ENCODE results near the gene SEC22C. TPM values are rescaled to one million over a fixed set of nuclear protein-coding genes. Genes with fewer than 3 reads are reported as not detected.
"Not testable (repeated sequence)": the region's sequence is repeated elsewhere in the genome, so short reads cannot be mapped to it uniquely, and the experiment has no call there.

Gene SEC22C
- total RNA-seq, 2 donors from 2014 or later: 78.0 to 120 TPM

- peak in 2 of 4 experiments; percentile 36 to 43 for TF ChIP-seq CTCF (IDR thresholded peaks at IDR 0.05)
- no peak for TF ChIP-seq POLR2A (IDR thresholded peaks at IDR 0.05)
- peak; percentile 40 for TF ChIP-seq POLR2AphosphoS5 (IDR thresholded peaks at IDR 0.05)
- H3K27me3 ChIP-seq (replicated peaks; ENCODE audit: insufficient read depth): no peaks in the 10 kb centered on the region
- 0% methylated on average over 25 of the region's 31 CpGs for WGBS
- DNase-seq (ENCODE audit: low spot score): peak; percentile 62
- intact Hi-C loops (cut with DNase I): loop anchor here (1.0 to 2.0 kb wide), 2 partner anchors 11 to 52 kb away; partner anchors contain the start of genes SS18L2 and ZBTB47
- peaks cover 4% of the 10 kb centered on the region for H3K4me1 ChIP-seq (replicated peaks)
- H3K4me3 ChIP-seq: peak overlapping the region; percentile 75 to 77
- H3K9me3 ChIP-seq: no peaks in the 10 kb centered on the region
- peak overlapping the region; percentile 92 to 96 for H3K27ac ChIP-seq
- no peaks in the 10 kb centered on the region for H3K36me3 ChIP-seq
Observed at GRCh38 chr3:42600958-42601675, 19.4 kb upstream of the SEC22C start.

- Histone ChIP-seq H3K4me1 (replicated peaks) (peaks cover 4% of the 10 kb centered on the region), H3K9me3 (no peaks in the 10 kb centered on the region), H3K27ac (peak within 1 kb of the TSS; percentile 92 to 96), H3K27me3 (replicated peaks; ENCODE audit: insufficient read depth) (no peaks in the 10 kb centered on the region), H3K4me3 (peak within 1 kb of the TSS; percentile 75 to 77), H3K36me3 (no peaks in the 10 kb centered on the region)
- 1% methylated on average over 32 of the region's 76 CpGs for WGBS
- DNase-seq (ENCODE audit: low spot score): peak; percentile 99
- intact Hi-C loops (cut with DNase I): loop anchor here (1.0 to 2.0 kb wide), 2 partner anchors 10 to 52 kb away; partner anchors contain the start of genes SS18L2 and ZBTB47
- peak; percentile 79 for TF ChIP-seq POLR2A (IDR thresholded peaks at IDR 0.05)
- peak in 3 of 4 experiments; percentile 18 to 47 (median 29) for TF ChIP-seq CTCF (IDR thresholded peaks at IDR 0.05)
- peak; percentile 96 for TF ChIP-seq POLR2AphosphoS5 (IDR thresholded peaks at IDR 0.05)
Observed at GRCh38 chr3:42600111-42600957, 18.6 kb upstream of the SEC22C start, which contains the start of gene NKTR. TSS of gene NKTR (plus strand) at chr3:42600686. CDS start at chr3:42601007, 321 bp downstream.

DNA sequence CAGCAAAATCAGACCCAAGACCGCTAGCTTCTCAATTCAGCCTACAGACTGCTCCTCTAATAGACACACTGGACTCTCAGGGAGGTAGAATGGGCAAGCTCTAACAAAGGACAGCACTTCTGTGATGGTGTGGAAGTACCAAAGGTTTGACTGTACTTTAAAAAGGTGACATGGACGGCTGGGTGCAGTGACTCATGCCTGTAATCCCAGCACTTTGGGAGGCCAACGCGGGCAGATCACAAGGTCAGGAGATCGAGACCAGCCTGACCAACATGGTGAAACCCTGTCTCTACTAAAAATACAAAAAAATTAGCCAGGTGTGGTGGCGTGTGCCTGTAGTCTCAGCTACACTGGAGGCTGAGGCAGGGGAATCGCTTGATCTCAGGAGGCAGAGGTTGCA lies 15.3 kb upstream of the SEC22C start:
- H3K27me3 ChIP-seq (replicated peaks; ENCODE audit: insufficient read depth); DNase-seq (ENCODE audit: low spot score); H3K27ac ChIP-seq; H3K9me3 ChIP-seq; H3K4me3 ChIP-seq; H3K36me3 ChIP-seq; intact Hi-C loops (cut with DNase I); H3K4me1 ChIP-seq (replicated peaks): not testable (repeated sequence)
- 94% methylated on average over 7 of the region's 7 CpGs for WGBS

DNA sequence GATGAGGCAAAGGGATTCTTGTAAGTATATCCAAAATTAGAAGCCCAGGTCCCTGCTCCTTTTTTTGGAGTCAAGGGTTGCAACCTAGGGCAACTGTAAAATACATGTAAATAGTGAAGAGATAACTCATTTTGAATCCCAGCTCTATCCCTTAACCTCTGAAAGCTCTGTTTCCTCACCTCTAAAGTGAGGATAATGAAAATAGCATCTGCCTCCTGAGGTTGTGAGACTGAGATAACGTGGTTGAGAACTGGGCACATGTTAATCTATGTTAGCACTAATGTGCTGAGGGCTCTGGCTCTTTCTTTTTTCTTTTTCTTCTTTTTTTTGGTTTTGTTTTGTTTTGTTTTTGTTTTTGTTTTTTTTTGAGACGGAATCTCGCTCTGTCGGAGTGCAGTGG lies 13.9 kb upstream of the SEC22C start:
- WGBS: 99% methylated on average over 4 of the region's 4 CpGs

More for the DNA sequence above, 13.9 kb upstream of the SEC22C start:
- Histone ChIP-seq H3K27ac (no peak overlapping the region), H3K36me3 (no peaks in the 10 kb centered on the region), H3K4me3 (no peak overlapping the region), H3K9me3 (no peaks in the 10 kb centered on the region), H3K4me1 (replicated peaks) (no peaks in the 10 kb centered on the region), H3K27me3 (replicated peaks; ENCODE audit: insufficient read depth) (no peaks in the 10 kb centered on the region)
- TF ChIP-seq POLR2A (IDR thresholded peaks at IDR 0.05): no peak
- TF ChIP-seq POLR2AphosphoS5 (IDR thresholded peaks at IDR 0.05): no peak
- TF ChIP-seq CTCF (IDR thresholded peaks at IDR 0.05): no peak
- DNase-seq (ENCODE audit: low spot score): no peak
- intact Hi-C loops (cut with DNase I): no loop called here

All from prostate gland (tissue), 2 donors.